GM21619 (cell line): ENCODE measurements around the gene PHETA1.
A peak's percentile ranks its signal among the peaks of the same experiment; 100 is the strongest.

Experiments
- ATAC-seq: cut with Tn5 transposase; IDR thresholded peaks from one replicate; pipeline ENCODE4 v1.9.1; 2021; ENCODE audit not compliant: unreplicated experiment

Gene PHETA1, protein sequence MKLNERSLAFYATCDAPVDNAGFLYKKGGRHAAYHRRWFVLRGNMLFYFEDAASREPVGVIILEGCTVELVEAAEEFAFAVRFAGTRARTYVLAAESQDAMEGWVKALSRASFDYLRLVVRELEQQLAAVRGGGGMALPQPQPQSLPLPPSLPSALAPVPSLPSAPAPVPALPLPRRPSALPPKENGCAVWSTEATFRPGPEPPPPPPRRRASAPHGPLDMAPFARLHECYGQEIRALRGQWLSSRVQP

DNA sequence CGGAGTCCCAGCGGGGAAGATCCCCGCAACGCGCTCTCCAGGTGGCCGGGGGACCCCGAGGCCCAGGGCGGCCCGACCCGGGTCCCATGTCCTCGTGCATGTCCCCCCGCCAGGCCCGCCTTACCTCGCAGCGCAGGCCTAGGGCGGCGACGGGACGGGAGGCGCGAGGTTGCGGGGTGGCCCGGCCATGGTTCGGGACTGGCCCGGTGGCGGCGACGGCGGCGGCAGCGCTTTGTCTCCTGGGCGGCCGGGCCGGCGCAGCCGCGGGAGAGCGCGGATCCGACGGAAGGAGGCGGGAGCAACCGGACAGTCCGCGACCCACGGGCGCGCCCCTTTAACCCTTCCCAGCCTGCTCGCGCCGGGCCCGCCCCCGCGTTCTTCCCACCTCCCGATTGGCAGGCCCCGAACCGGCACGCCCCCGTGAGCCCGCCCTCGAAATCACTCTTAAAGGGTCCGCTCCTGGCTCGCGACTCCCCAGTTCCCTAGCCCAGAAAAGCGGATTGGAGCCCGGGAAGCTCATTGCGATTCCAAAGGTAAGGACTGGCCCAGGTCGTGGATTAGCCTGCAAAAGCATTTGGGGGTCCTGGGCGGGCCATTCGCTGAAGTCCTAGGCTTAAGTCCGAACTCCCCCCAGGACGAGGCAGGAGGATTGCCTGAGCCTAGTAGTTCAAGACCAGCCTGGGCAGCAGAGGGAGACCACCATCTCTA lies at the start of gene PHETA1:
Gene PHETA1 (minus strand): TSS at position 308 of the 708 bp plus-strand sequence. CDS start 5,668 bp downstream, outside the sequence.
- ATAC-seq = peak; percentile 96

DNA sequence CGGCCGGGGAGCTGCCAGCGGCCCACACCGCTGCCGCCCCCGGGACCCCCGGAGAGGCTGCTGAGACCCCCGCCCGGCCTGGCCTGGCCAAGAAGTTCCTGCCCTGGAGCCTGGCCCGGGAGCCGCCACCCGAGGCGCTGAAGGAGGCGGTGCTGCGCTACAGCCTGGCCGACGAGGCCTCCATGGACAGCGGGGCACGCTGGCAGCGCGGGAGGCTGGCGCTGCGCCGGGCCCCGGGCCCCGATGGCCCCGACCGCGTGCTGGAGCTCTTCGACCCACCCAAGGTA lies 49.6 kb upstream of the PHETA1 start:
- no peak for ATAC-seq

DNA sequence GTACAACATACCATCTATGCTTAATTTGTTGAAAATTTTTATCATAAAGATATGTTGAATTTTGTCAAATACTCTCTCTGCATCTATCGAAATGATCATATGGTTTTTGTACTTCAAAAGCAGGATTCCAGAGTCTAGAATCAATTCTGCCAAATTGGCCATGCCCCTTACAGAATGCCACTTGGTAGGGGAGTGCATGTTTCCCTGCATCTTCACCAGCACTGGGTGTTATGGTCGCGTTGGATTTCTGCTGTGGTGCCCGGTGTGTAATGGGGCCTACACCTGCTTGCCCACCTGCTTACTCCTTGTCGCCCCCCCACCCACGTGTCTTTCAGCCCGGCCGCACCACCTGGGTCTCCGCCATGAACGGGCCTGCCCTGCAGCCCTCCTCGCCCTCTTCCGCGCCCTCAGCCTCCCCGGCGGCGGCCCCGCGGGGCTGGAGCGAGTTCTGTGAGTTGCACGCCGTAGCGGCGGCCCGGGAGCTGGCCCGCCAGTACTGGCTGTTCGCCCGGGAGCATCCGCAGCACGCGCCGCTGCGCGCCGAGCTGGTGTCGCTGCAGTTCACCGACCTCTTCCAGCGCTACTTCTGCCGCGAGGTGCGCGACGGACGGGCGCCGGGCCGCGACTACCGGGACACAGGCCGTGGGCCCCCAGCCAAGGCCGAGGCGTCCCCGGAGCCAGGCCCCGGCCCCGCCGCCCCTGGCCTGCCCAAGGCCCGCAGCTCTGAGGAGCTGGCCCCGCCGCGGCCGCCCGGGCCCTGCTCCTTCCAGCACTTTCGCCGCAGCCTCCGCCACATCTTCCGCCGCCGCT lies 49.1 kb upstream of the PHETA1 start:
- ATAC-seq = no peak

DNA sequence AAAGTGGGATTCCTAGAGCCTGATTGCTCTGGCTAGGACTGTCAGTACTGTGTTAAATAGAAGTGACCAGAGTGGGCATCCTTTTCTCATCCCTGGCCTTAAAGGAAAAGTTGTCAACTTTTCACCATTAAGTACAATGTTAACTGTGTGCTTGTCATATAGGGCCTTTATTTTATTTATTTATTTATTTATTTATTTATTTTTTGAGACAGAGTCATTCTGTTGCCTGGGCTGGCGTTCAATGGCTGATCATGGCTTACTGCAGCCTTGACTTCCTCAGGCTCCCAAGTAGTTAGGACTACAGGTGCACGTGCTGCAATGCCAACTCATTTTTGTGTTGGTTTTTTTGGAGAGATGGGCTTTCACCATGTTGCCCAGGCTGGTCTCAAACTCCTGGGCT lies 48.4 kb upstream of the PHETA1 start:
- no peak for ATAC-seq

DNA sequence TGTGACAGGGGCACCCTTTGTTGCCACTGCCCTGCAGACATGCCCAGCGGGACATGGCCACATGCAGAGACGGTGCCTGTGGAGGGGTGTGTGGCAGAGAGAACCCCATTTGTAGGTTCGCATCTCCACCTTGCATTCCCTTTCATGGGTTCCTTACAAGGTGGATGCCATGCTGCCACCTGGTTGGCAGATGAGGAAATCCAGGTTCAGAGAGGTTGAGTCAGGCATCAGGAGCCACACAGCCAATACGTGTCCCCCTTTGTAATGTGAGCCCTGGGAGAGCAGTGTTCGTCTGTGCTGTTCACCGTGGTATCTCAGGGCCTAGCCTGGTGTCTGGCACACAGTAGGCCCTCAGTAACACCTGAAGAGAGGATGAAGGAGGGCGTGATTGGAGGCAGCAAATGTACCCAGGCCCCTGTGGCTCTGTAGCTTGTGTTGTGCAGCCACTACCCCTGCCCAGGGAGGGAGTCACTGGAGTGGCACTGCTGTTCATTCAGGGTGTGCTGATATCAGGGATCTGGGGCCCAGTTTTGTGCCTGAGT lies 45.9 kb upstream of the PHETA1 start:
- ATAC-seq = no peak

DNA sequence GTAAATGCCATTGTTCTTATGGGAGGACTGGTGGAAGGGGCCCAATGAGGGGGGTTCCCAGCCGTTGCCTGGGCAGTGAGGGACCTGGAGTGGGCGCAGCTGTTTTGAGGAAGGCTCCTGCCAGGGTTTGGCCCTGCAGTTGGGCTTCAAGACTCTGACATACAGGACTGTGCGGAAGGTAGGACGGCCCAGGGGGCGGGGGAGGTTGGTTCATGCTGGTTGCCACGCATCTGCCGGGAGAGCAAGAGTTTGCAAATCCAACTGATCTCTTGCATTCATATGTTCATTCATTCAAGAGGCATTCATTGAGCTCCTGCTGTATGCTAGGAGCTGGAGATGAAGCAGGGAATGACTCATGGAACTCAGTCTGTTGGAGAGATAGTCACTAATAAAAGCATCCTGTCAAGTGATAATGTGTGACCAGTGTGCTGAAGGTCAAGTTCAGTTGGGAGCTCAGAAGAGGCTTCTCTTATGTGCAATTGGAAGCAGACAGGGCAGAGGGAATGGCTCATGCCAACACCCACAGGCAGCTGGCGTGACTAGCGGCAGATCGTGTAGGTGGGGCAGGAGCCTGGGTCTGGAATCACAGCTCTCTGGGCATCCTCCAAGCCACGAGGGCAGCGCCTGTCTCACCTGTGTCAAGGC lies 44.7 kb upstream of the PHETA1 start:
- no peak for ATAC-seq

DNA sequence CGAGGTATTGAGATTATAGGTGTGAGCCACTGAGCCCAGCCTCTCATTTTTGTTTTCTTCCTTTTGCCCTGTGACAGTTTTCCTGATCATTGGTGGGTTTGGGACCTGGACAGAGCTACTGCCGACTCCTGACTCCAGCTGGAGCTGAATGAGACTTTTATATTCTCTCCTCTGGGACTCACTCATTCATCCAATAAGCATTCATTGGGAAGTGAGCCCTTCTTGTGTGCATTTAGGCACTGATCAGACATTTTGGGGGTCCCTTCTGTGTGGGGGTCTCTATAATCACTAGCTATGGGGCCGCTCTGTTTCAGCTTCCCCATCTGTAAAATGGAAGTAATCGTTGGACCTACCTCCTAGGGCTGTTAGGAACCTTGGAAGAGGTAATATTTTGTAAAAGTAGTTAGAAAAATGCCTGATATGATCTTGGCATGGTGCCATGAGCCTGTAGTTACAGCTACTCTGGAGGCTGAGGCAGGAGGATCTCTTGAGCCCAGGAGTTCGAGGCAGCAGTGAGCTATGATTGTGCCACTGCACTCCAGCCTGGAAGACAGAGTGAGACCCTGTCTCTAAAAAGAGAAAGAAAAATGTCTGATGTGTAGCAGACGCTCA lies 44.0 kb upstream of the PHETA1 start:
- ATAC-seq = no peak

DNA sequence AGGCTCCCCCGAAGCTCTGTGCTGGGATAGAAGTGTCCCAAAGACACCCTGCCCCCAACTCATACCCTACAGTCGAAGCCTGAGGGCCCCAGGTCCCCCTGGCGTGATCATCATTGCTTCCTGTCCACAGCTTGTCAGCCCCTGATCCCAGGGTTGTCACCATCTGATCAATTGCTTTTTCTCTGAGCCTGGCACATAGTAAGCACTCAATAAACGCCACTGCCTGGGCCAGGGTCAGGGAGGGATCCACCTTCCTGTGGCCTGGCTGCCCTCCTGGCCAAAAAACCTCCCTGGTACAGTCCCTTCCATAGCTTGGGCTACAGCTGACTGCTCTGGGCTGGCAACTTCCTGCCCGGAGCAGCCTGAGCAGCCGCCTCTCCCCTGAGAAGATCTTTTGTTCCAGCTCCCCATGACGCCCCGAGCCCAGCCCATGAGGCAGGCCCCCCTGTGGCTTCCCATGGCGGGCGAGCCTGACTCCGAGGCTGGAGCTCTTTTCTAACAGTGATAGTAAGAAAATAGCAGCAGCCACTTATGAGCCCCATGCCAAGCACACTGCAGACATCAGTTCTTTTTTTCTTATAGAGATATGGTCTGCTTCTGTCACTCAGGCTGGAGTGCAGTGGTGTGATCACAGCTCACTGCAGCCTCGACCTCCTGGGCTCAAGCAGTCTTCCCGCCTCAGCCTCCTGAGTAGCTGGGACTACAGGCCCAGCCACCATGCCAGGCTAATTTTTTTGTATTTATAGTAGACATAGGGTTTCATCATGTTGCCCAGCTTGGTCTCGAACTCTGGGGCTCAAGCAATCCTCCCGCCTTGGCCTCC lies 43.3 kb upstream of the PHETA1 start:
- ATAC-seq = no peak

DNA sequence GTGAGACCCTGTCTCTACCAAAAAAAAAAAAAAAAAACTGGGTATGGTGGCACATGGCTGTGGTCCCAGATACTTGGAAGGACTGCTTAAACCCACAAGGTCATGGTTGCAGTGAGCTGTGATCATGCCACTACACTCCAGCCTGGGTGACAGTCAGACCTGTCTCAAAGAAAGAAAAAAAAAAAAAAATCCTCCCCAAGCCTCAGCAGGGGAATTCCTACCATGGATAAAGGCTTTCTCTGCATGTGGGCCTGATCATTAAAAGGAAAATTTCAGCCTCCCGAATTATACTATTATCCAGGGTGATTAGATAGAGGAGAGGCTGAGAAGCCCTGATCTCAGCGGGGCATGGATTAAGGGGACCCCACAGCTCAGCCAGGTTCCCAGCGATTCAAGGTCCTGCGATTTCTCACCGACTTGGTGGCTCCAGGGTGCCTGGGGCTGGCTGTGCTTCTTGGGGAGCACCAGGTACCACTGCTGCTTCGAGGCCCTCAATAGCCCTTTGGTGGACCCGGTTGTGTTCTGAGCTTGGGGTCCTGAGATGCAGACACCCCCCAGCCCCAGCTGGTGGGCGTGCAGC lies 42.4 kb upstream of the PHETA1 start:
- ATAC-seq = no peak

DNA sequence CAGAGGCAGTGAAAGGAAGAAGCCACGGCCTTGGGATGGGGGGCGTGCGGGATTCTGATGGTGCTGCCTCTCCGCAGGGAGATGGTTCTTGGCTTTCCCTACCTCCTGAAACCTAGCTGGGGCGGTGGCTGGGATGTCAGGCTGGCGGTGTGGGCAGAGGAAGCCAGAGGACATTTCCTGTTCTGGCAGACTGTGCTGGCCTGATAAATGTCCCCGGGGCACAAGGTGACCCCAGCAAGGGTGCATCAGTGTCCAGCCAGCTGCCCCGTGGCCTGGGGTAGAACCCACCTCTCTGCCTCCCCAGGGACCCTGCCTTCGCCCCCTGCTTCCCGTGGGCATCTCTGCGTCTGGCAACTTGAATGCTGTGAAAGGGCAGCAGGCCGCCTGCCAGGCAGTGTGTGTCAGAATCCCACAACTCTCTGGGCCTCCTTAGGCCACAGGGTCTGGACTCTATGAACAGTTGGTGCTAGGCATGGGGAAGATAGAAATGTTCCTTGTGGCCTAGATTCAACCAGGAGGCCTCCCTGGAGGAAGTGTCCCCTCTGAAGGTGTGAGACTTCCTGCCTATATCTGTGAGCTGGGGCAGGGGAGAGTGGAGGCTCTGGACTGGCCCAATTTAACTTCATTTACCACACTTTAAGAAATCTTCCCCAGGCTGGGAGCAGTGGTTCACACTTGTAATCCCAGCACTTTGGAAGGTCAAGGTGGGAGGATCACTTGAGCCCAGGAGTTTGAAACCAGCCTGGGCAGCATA lies 41.7 kb upstream of the PHETA1 start:
- no peak for ATAC-seq

DNA sequence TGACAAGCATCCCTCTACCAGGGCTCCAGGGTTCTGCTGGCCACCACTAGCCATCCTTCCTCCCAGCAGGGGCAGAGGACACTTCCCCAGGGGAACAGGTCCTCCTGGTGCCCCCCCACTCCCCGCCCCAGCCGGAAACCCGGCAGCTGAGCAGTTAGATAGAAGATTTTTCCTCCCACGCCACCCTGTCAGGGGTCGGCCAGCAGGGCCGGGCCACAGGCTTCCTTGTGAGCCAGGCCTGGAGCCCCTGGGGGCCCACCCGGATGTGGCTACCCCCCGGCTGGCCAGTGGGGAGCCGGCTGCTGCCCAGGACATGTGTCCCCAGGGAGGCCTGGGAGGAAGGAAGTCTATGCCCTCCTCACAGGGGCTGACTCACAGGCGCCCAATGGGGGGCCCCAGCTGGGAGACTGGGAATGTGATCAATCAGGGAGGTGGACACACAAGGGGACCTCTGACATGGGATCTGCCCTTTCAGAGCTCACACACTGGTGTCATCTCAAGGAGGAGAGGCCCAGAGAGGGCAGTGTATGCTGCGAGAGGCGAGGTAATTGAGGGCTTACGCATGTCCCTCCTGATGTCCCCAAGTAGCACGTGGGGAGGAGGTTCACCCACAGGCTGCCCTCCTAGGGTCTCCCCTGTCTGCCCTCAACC lies 41.0 kb upstream of the PHETA1 start:
- no peak for ATAC-seq

DNA sequence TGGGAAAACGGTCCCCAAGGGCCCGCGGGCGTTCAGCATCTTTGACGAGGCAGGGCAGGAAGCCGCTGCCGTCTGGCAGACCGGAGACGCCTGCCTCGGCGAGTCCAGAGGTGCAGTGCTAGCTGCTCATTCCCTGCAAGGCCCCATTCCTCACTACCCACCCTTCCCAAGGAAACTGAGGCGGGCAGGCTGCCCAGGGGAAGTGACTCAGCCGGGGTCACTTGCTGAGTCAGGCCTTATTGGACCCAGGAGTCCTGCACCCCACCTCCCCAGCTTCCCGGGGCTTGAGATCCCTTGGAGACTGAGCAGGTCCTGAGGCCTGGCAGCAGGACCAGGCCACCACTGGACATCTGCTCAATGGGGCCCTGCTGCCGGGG lies 40.5 kb upstream of the PHETA1 start:
- no peak for ATAC-seq

DNA sequence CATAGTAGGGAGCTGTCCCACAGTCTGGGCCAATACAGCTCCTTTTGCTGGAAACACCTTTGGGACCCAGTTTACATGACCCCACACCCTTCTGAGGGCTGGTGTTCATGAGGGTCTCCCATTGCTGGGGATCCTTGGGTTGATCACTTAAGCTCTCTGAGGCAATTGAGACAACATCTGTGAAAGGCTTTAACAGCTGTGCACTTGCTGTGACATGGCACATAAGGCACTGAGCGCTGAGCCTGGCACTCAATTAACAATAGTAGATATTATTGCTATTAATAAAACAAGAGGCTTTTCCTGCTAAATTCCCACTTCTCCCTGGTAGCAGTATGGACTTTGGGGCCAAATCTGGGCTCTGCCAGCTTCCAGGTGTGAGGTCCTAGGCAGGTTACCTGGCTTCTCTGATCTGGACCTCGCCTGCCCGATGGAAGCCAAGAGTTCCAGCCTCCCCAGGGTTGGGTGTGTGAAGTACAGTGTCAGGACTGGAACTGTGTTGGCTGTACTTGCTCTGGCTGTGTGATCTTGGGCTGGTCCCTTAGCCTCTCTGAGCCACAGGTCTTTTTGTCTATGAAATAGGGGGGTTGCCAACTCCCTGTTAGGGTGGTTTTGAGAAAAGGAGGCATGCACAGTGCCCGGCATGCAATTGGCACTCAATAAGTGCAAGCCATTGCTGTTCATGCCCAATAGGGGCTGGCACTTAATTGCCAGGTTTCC lies 39.9 kb upstream of the PHETA1 start:
- ATAC-seq = no peak

DNA sequence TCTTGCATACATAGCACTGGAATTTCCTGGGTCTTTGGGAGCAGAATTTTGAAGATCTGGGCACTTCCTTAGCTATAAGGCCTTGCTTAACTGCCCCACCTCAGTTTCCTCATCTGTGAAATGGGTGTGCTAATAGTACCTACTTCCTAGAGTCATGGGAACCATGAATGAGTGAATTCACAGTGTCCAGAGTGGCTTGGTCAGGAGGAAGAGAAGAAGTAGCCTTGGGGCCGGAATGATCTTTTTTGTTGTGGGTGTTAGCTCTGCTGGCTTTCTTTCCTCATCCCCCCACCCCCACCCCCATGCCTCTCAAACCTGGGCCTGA lies 39.2 kb upstream of the PHETA1 start:
- no peak for ATAC-seq

DNA sequence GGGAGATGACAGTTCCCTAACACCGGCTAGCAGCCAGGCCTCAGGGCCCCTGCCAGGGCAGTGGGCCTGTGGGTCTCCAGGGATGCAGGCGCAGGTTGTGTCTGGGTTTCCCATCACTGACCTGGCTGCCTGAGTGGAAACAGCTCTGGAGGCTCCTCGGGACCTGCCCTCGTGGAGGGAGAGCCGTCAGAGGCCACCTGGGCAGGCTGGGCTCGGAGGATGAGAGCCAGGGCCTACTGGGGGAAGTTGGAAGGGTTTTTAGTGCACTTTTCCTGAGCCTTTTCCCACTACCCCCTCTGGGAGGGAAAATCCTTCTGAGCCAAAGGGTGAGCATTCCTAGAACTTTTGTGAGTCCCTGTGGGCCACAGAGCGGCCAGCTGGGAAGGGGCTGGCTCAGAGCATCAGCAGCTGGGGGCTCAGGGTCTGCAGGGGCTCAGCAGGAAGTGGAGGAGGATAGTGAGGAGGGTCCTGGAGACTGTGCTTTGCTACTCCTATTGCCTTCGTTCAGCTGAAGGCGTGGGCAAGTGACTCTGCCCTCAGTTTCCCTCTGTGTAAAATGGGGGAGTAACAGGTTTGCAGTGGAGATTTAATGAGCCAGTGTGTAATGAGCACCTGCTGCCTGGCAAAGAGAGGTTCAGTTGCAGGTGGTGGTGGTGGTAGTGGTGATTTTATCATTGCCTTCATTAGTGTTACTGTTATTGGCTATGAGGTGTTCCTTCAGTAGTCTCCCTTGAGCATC lies 38.7 kb upstream of the PHETA1 start:
- no peak for ATAC-seq

DNA sequence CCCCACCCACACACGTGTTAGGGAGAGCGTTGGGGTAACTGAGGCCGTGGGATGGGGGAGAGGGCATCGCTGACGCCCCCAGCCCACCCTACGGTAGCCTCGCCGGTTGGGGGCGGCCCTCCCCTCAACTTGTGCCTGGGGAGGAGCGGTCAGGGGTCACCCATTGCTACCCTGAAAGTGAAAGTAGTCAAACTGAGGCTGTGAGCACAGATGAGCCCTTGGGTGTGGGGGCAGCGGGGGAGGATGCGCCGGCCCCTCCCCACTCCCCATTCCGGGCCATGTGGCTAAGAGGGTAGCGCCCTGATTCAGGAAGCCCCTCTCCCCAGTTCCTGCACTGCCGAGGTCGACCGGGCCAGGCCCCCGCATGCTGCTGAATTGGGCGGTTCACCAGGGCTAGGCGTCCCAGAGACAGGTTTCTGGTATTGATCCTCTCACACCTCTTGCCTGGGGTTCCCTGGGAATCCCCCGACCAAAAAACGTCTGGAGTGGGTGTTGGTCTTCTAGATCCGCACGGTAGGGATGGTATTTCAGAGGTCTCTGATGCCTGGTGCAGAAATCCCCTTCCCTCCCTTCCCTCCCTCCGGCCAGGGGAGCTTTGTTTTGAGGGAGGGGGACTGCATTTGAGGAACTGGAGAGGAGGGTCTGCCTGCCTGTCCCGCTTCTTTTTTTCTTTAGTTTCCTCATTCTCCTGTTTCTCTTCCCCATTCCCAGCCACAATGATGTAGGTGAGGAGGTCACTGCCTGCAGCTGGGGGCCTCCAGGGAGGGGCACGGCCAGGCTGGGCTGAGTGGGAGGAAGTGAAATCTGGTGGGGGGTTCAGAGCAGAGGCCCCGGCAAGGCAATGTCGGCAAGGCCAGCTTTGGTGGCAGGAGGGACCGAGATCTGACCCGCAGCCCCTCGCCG lies 37.8 kb upstream of the PHETA1 start:
- no peak for ATAC-seq
